HepG2 (cell line): ENCODE data around the gene SH3BP2. TPM values are rescaled to one million over a fixed set of nuclear protein-coding genes. Genes with fewer than 3 reads are reported as not detected.

Source experiments
- ADNP ChIP-seq: sonication (generic); formaldehyde crosslinking; IDR thresholded peaks from 2 replicates; pipeline ENCODE4 v1.4.0; 2020; ENCODE audit warnings: missing genetic modification reagents
- AGO1 ChIP-seq: fragments of 200-400 bp; formaldehyde crosslinking; IDR thresholded peaks from 2 replicates; pipeline ENCODE4 v1.6.1; 2017; ENCODE audit warnings: mild to moderate bottlenecking, low read depth, low read length, moderate library complexity; ENCODE audit not compliant: poor library complexity, severe bottlenecking
- AKAP8 ChIP-seq: sonication (generic); formaldehyde crosslinking; IDR thresholded peaks from 2 replicates; pipeline ENCODE4 v1.5.1; 2020; ENCODE audit warnings: mild to moderate bottlenecking, missing genetic modification reagents
- ATF4 ChIP-seq, 2 experiments: fragments of 450-650 bp in 1 of 2; sonication (generic) in 1 of 2; formaldehyde crosslinking; IDR thresholded peaks; 2 replicates each; pipeline versions ENCODE4 v1.5.0 to v1.8.0; 2020 to 2022; ENCODE audit warnings: mild to moderate bottlenecking in 1 of 2, missing genetic modification reagents in 1 of 2
- BCL3 ChIP-seq: sonication (generic); formaldehyde crosslinking; IDR thresholded peaks from 2 replicates; pipeline ENCODE4 v1.5.1; 2020; ENCODE audit warnings: mild to moderate bottlenecking, missing genetic modification reagents, moderate library complexity
- ELF3 ChIP-seq: IDR thresholded peaks from 2 replicates; pipeline ENCODE4 v1.6.1; 2016; ENCODE audit warnings: missing genetic modification reagents, missing compliant biosample characterization
- HNF4G ChIP-seq, 2 experiments: sonication (generic) in 1 of 2; formaldehyde crosslinking in 1 of 2; IDR thresholded peaks; 2 replicates each; pipeline versions ENCODE4 v1.4.0 to v1.6.1; 2011 to 2020; ENCODE audit warnings: borderline replicate concordance in 2 of 2, low read depth in 2 of 2, mild to moderate bottlenecking in 2 of 2, low read length in 1 of 2, missing genetic modification reagents in 1 of 2, moderate library complexity in 1 of 2
- HOXD1 ChIP-seq: sonication (generic); formaldehyde crosslinking; IDR thresholded peaks from 2 replicates; pipeline ENCODE4 v1.5.0; 2020; ENCODE audit warnings: missing genetic modification reagents
- IKZF5 ChIP-seq: IDR thresholded peaks from 2 replicates; pipeline ENCODE4 v1.6.1; 2018; ENCODE audit warnings: missing genetic modification reagents, mild to moderate bottlenecking, missing compliant biosample characterization
- KDM2A ChIP-seq: sonication (generic); formaldehyde crosslinking; IDR thresholded peaks from 2 replicates; pipeline ENCODE4 v1.4.0; 2020; ENCODE audit warnings: low read depth, missing genetic modification reagents, borderline replicate concordance
- NR2F6 ChIP-seq, 2 experiments: IDR thresholded peaks; 2 replicates each; pipeline ENCODE4 v1.6.1; 2016; ENCODE audit warnings: antibody characterized with exemption in 1 of 2, mild to moderate bottlenecking in 1 of 2
- PATZ1 ChIP-seq: sonication (generic); formaldehyde crosslinking; IDR thresholded peaks from 2 replicates; pipeline ENCODE4 v1.4.0; 2020; ENCODE audit warnings: missing genetic modification reagents
- PHF20 ChIP-seq: sonication (generic); formaldehyde crosslinking; IDR thresholded peaks from 2 replicates; pipeline ENCODE4 v1.5.0; 2020; ENCODE audit warnings: mild to moderate bottlenecking, missing genetic modification reagents
- RXRB ChIP-seq: IDR thresholded peaks from 2 replicates; pipeline ENCODE4 v1.6.1; 2016; ENCODE audit warnings: borderline replicate concordance, missing genetic modification reagents, missing compliant biosample characterization
- SAP130 ChIP-seq: IDR thresholded peaks from 2 replicates; pipeline ENCODE4 v1.6.1; 2016; ENCODE audit warnings: low read depth
- STAG1 ChIP-seq: sonication (generic); formaldehyde crosslinking; IDR thresholded peaks from 2 replicates; pipeline ENCODE4 v1.4.0; 2020; ENCODE audit warnings: missing genetic modification reagents
- ZGPAT ChIP-seq: IDR thresholded peaks from 2 replicates; pipeline ENCODE4 v1.6.1; 2016; ENCODE audit warnings: mild to moderate bottlenecking
- ZNF260 ChIP-seq: sonication (generic); formaldehyde crosslinking; IDR thresholded peaks from 2 replicates; pipeline ENCODE4 v1.4.0; 2020; ENCODE audit warnings: missing genetic modification reagents, low read depth, mild to moderate bottlenecking, borderline replicate concordance
- ZNF883 ChIP-seq: sonication (generic); formaldehyde crosslinking; IDR thresholded peaks from 2 replicates; pipeline ENCODE4 v1.5.1; 2020; ENCODE audit warnings: mild to moderate bottlenecking, missing genetic modification reagents; ENCODE audit errors: not compliant biosample characterization
- ZSCAN21 ChIP-seq: sonication (generic); formaldehyde crosslinking; IDR thresholded peaks from 2 replicates; pipeline ENCODE4 v1.8.0; 2022; ENCODE audit warnings: mild to moderate bottlenecking, missing genetic modification reagents, moderate library complexity, borderline replicate concordance
- ZSCAN31 ChIP-seq: sonication (generic); formaldehyde crosslinking; IDR thresholded peaks from 2 replicates; pipeline ENCODE4 v1.5.0; 2020; ENCODE audit warnings: low read depth, mild to moderate bottlenecking, missing genetic modification reagents
- polyA plus RNA-seq, 8 experiments: library from polyadenylated mRNA; depleted of rRNA in 3 of 8; stranded (reverse) in 7 of 8; unstranded in 1 of 8; fragments of >200 nt; fragmentation: Illumina TruSeq in 4 of 8; extraction: Trizol in 4 of 8; gene quantifications; 2 replicates each; pipeline versions ENCODE4 v1.2.1 to v1.2.3, GENCODE V29; 2011 to 2016; ENCODE audit warnings: low read depth in 4 of 8, missing spikeins in 1 of 8, mixed read lengths in 1 of 8; ENCODE audit not compliant: insufficient read depth in 1 of 8
- total RNA-seq, 5 experiments: library from RNA; depleted of rRNA; stranded (reverse); fragments of >200 nt; fragmentation: Illumina TruSeq; extraction: Trizol; gene quantifications; 2 replicates each; pipeline ENCODE4 v1.2.3, GENCODE V29; 2016; ENCODE audit warnings: low read depth in 1 of 5

The SH3BP2 gene
- total and polyA plus RNA-seq, 2 of the 13 experiments (the other 11 are each of a cell fraction or from before 2014, with no cell fraction given), result 16.9 to 34.5 TPM

- TF ChIP-seq ZNF883 (CRISPR knock-in tag), result no peak
- TF ChIP-seq STAG1 (CRISPR knock-in tag), result 0 out of 2 replicates have a peak, but pooled peaks have one; percentile 7
- peak; percentile 28; the same call in 1 of the 2 replicates for TF ChIP-seq RXRB (CRISPR knock-in tag)
- no peak for TF ChIP-seq AKAP8 (CRISPR knock-in tag)
- peak; percentile 65 for TF ChIP-seq SAP130 (CRISPR knock-in tag)
- TF ChIP-seq ATF4 (CRISPR knock-in tag; IDR thresholded peaks at IDR 0.05), result no peak
- TF ChIP-seq ZGPAT, result peak; percentile 10; the same call in 1 of the 2 replicates
- no peak for TF ChIP-seq BCL3 (CRISPR knock-in tag)
- peak; percentile 35 for TF ChIP-seq AGO1
- TF ChIP-seq ZSCAN31 (CRISPR knock-in tag), result peak; percentile 9; the same call in 1 of the 2 replicates
- 0 out of 2 replicates have a peak, but pooled peaks have one; percentile 2 for TF ChIP-seq KDM2A (CRISPR knock-in tag)
- no peak for TF ChIP-seq ZNF260
- peak; percentile 50; the same call in 1 of the 2 replicates for TF ChIP-seq NR2F6 (IDR thresholded peaks at IDR 0.05)
- peak; percentile 72 for TF ChIP-seq NR2F6 (CRISPR knock-in tag; IDR thresholded peaks at IDR 0.05)
- 0 out of 2 replicates have a peak, but pooled peaks have one; percentile 42 for TF ChIP-seq ZSCAN21 (CRISPR knock-in tag)
- peak; percentile 82 for TF ChIP-seq ELF3 (CRISPR knock-in tag)
- peak; percentile 60; the same call in 1 of the 2 replicates for TF ChIP-seq IKZF5
- TF ChIP-seq PHF20, result peak; percentile 51; the same call in 1 of the 2 replicates
- peak; percentile 87 for TF ChIP-seq HNF4G (IDR thresholded peaks at IDR 0.05; ENCODE audit: borderline replicate concordance, low read depth, low read length)
- peak; percentile 51 for TF ChIP-seq HNF4G (CRISPR knock-in tag; IDR thresholded peaks at IDR 0.05; ENCODE audit: borderline replicate concordance, low read depth)
- TF ChIP-seq HOXD1 (CRISPR knock-in tag), result no peak
- TF ChIP-seq ADNP, result no peak
- TF ChIP-seq PATZ1 (CRISPR knock-in tag), result peak; percentile 52; the same call in 1 of the 2 replicates
Observed at GRCh38 chr4:2791518-2792395, 1.1 kb upstream of the SH3BP2 start (continued).
